HPDE6-E6E7 (cell line): ENCODE data around the gene TPCN1.

Source experiments
- DNase-seq: peaks from one replicate; pipeline ENCODE4 v3.0.0; 2011; ENCODE audit warnings: missing footprints; ENCODE audit errors: extremely low spot score

Gene TPCN1

GRCh38 chr12:113242026-113242418 lies 20.8 kb downstream of the TPCN1 start:
- DNase-seq, result peak; percentile 69

- no peak for DNase-seq
Measured at GRCh38 chr12:113242560-113242959, 21.3 kb downstream of the TPCN1 start.

- DNase-seq, result no peak
Measured at GRCh38 chr12:113244047-113244460, 22.8 kb downstream of the TPCN1 start.

GRCh38 chr12:113244478-113244958 lies 23.3 kb downstream of the TPCN1 start:
- no peak for DNase-seq

- DNase-seq, result peak; percentile 90
Measured at GRCh38 chr12:113245695-113246477, 24.6 kb downstream of the TPCN1 start.

- no peak for DNase-seq
Measured at GRCh38 chr12:113246478-113247122, 25.3 kb downstream of the TPCN1 start.

GRCh38 chr12:113247123-113248050 lies 26.1 kb downstream of the TPCN1 start:
- DNase-seq, result peak; percentile 36

- DNase-seq, result no peak
Measured at GRCh38 chr12:113248051-113248825, 27.0 kb downstream of the TPCN1 start.

GRCh38 chr12:113248842-113249435 lies 27.7 kb downstream of the TPCN1 start:
- no peak for DNase-seq

- no peak for DNase-seq
Measured at GRCh38 chr12:113249546-113249945, 28.3 kb downstream of the TPCN1 start.

- DNase-seq, result no peak
Measured at GRCh38 chr12:113250045-113250444, 28.8 kb downstream of the TPCN1 start.

- no peak for DNase-seq
Measured at GRCh38 chr12:113251404-113252070, 30.3 kb downstream of the TPCN1 start.

- no peak for DNase-seq
Measured at GRCh38 chr12:113252494-113252893, 31.2 kb downstream of the TPCN1 start.

- DNase-seq, result no peak
Measured at GRCh38 chr12:113253532-113254285, 32.4 kb downstream of the TPCN1 start.

- DNase-seq, result no peak
Measured at GRCh38 chr12:113254298-113254697, 33.0 kb downstream of the TPCN1 start.

- no peak for DNase-seq
Measured at GRCh38 chr12:113257564-113257963, 36.3 kb downstream of the TPCN1 start.

GRCh38 chr12:113260127-113260526 lies 38.9 kb downstream of the TPCN1 start:
- no peak for DNase-seq

- DNase-seq, result no peak
Measured at GRCh38 chr12:113260636-113261300, 39.5 kb downstream of the TPCN1 start.
